Left hindlimb (tissue), 1 donor: ENCODE results near the gene CCNG2.

ENCODE experiments used
- DNase-seq: peaks from one replicate; pipeline ENCODE4 v3.0.0-alpha.2; 2018

CCNG2 gene

GRCh38 chr4:77147079-77147782 lies 9.8 kb upstream of the CCNG2 start:
- DNase-seq = no peak

- no peak for DNase-seq
Measured at GRCh38 chr4:77148078-77148477, 8.9 kb upstream of the CCNG2 start.

- DNase-seq = no peak
Measured at GRCh38 chr4:77149789-77150188, 7.2 kb upstream of the CCNG2 start.

- no peak for DNase-seq
Measured at GRCh38 chr4:77151241-77151640, 5.8 kb upstream of the CCNG2 start.

GRCh38 chr4:77152421-77152820 lies 4.6 kb upstream of the CCNG2 start:
- no peak for DNase-seq

GRCh38 chr4:77153006-77153405 lies 4.0 kb upstream of the CCNG2 start:
- DNase-seq = no peak

GRCh38 chr4:77154065-77154464 lies 2.9 kb upstream of the CCNG2 start:
- DNase-seq = no peak

GRCh38 chr4:77154761-77155499 lies 2.1 kb upstream of the CCNG2 start:
- DNase-seq = no peak

GRCh38 chr4:77155631-77156452 lies 1.2 kb upstream of the CCNG2 start:
- no peak for DNase-seq

- peak; percentile 98 for DNase-seq
Measured at GRCh38 chr4:77156533-77156911, 485 bp upstream of the CCNG2 start.

- peak; percentile 95 for DNase-seq
Measured at GRCh38 chr4:77157859-77158486, 966 bp downstream of the CCNG2 start.

GRCh38 chr4:77158487-77158861 lies 1.5 kb downstream of the CCNG2 start:
- no peak for DNase-seq

GRCh38 chr4:77159806-77160205 lies 2.8 kb downstream of the CCNG2 start:
- no peak for DNase-seq

GRCh38 chr4:77163641-77164040 lies 6.6 kb downstream of the CCNG2 start:
- no peak for DNase-seq

GRCh38 chr4:77167173-77167572 lies 10.2 kb downstream of the CCNG2 start:
- DNase-seq = no peak

- no peak for DNase-seq
Measured at GRCh38 chr4:77167866-77168265, 10.9 kb downstream of the CCNG2 start.

- DNase-seq = no peak
Measured at GRCh38 chr4:77169481-77169880, 12.5 kb downstream of the CCNG2 start.

GRCh38 chr4:77170926-77171325 lies 13.9 kb downstream of the CCNG2 start:
- no peak for DNase-seq

- no peak for DNase-seq
Measured at GRCh38 chr4:77172336-77172735, 15.3 kb downstream of the CCNG2 start.

- DNase-seq = no peak
Measured at GRCh38 chr4:77174426-77174825, 17.4 kb downstream of the CCNG2 start.

GRCh38 chr4:77175201-77175611 lies 18.2 kb downstream of the CCNG2 start:
- no peak for DNase-seq

GRCh38 chr4:77176640-77177039 lies 19.6 kb downstream of the CCNG2 start:
- no peak for DNase-seq

GRCh38 chr4:77177199-77177598 lies 20.2 kb downstream of the CCNG2 start:
- peak; percentile 69 for DNase-seq
